CD4-positive, alpha-beta T cell treated with Interleukin-4 for 4 hours (primary cell): ENCODE measurements around the gene SP6.

ENCODE experiments used
- DNase-seq: peaks from one replicate; pipeline ENCODE4 v3.0.0-alpha.2; 2020

SP6 gene

GRCh38 chr17:47810200-47810821 lies 40.7 kb downstream of the SP6 start:
- peak; percentile 80 for DNase-seq

DNA sequence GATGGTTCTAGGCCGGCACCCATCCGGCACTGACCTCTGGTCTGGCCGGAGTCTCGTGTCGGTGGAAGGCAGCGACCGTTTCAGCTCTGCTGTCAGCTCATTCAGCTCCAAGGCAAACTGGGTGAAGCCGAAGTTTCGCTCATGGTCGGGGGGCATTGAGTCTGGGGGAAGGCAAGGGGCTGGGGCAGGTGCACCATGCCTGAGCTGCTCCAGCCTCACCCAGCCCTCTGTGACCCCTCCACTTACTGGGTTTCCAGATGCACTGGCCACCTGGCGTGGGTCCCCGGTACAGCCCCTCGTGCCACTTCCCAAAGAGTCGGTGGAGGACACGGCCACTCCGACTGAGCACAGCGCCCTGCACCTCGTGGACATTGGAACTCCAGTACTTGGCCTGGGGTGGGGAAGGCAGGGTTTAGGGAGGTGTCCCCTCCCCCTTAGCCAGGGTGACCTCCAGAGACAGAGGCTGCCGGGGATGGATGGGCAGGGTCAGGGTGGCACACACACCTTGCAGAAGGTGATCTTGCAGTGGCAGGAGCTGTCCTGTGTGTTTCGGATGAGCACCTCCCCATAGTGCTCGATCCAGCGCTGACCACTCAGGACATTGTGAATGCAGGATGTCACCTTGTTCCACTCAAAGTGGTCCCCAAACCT lies 42.0 kb downstream of the SP6 start:
- no peak for DNase-seq

DNA sequence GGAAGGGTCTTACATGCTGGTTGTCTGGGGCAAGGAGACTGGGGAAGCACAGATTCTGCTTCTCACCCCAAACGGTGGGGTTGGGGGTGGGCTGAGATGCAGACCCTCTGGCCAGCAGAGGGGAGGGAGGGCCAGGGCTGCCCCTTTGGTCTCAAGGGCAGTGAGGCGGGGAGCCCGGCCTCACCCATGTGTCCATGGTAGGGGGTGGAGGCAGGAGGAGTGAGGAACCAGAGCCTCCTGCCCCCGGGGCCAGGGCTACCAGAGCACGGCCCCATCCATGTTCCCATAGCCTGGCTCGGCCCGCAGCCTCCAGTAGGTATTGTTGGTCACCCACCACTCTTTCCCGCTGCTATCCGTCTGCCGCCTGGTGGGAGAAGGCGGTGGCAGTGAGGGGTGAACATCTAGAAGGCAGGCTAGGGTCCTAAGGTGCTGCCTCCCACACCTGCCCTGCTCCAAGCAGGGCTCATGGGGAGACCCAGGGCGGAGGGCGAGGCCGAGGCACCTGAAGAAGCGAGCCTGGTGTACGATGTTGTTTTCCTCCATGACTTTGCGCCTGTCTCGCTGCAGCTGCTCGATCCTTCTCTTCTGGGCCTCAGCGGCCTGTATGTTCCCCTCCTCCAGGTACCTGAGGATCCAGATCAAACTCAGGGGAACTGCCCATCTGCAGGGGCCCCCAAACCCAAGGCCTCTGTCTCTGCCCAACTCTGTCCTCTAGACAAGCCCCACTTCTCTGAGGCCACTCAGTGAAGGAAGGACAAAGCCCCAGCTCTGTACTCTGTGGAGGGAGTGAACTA lies 42.7 kb downstream of the SP6 start:
- DNase-seq, result no peak

GRCh38 chr17:47807421-47807820 lies 43.5 kb downstream of the SP6 start:
- DNase-seq, result no peak

- DNase-seq, result no peak
Measured at GRCh38 chr17:47806913-47807255, 44.1 kb downstream of the SP6 start.

- DNase-seq, result no peak
Measured at GRCh38 chr17:47806026-47806912, 44.7 kb downstream of the SP6 start.

DNA sequence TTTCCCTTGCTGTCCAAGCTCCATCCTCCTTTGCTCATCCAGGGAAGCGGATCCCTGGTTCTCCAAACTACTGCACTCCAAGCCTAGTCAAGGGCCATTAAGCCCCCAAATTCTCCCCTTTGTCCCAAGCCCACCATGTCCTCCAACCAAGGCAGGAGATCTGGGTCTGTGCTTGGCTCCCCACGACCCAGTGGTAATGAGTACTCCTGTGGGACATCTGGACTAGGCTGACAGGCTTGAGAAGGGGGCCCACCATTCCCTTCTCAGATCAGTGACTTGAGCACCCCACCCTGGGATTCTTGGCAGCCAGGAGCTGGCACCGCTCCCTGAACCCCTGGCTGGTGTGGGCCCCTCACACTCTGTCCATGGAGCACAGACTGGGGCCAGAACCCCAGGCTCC lies 46.5 kb downstream of the SP6 start:
- no peak for DNase-seq

GRCh38 chr17:47803751-47804150 lies 47.2 kb downstream of the SP6 start:
- no peak for DNase-seq

DNA sequence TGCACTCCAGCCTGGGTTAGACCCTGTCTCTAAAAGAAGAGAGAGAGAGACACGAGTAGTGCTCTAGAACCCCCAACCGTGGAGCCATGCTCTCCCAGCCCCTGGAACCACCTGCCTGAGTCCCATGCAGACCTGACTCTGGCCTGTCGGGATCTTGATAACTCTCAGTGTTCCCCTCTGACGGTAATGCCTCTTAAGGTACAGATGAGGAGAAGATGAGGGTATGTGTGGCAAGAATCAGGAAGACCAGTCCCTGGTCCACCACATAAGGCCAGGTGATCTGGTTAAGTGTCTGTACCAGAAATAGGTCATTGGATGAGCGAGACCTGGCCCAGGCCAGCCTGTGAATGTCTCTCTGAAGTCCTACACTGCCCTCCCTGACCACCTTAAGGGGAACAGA lies 47.8 kb downstream of the SP6 start:
- DNase-seq, result no peak

- peak; percentile 63 for DNase-seq
Measured at GRCh38 chr17:47802341-47803022, 48.5 kb downstream of the SP6 start.

DNA sequence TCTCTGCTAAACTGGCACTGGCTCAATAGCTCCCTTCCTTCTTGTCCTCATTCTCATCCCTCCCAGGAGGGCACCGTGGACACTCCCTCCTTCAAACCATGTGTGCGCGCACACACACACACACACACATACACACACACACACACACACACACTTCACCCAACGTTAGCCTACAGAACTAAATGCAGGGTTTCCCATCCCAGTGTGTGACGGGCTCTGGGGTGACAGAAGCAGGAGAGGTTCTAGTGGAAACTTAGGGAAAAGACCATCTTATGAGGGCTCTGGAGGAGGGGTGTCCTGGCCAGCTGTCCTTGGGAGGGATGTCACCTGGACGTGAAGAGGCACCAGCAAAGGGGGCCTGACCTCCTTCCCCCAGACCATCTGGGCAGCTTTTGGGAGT lies 49.1 kb downstream of the SP6 start:
- DNase-seq, result no peak

DNA sequence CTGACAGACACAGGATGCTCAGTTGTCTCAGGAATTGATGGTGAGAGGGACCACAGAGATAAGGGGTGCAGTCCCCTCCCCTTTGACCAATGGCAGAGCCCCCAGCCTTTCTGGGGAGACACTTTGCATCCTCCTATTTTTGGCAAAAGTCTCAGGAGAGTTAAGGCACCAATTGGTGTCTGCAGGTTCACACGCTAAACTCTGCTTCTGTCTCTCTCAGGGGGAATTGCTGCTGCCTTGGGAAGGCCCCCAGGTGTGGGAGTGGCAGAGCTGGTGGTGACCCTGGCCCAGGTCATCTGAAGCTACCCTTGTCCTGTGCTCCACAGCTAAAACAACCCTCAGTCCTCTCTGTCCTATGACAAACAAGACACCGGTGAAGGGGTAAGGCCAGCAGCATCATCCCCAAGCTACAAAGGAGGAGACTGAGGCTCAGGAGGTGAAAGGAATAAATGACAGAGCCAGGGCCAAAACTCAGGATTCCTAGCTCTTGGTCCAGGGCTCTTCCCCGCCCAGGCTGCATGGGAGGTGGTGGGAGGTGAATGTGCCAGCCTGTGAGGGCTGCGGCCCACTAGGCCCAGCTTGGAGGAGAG lies 49.7 kb downstream of the SP6 start:
- no peak for DNase-seq

DNA sequence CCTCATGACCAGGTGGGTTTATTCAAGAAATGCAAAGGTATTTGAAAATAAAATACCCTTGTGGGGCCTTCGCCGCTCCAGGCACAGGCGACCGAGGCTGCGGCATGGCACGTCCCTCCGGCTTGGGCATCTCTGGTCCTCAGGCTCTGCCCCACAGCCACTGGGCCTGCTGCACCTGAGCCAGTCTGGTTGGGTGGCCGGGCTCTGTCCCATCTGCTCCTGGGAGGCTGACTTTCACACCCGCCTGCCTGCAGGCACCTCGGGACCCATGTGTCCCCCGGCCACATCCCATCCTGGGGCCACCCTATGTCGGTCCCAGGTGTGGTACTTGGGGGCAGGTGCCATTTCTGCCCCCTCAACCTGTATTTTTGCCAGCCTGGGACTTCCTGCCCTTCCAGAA lies 50.3 kb downstream of the SP6 start:
- DNase-seq, result no peak

DNA sequence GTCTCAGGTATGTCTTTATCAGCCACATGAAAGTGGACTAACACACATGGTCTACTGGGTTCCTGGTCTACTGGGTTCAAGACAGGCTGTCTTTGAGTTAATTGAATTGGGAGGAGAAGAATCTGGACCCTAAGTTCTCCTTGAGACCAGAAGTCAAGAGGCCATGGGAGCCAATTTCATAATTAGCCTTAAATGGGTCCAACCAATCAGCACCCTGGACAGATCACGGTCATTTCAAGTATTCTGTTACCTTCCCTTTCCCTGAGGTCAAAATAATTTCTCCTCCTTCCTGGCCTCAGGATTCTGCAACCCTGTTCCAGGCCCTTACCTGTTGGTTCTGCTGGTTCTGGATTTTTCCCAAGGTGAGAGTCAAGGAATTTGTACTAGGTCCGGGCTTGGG lies 53.2 kb downstream of the SP6 start:
- no peak for DNase-seq
